ENCODE results near the gene TREH. TPM values are rescaled to one million over a fixed set of nuclear protein-coding genes. Genes with fewer than 3 reads are reported as not detected.

TREH gene
- total RNA-seq, 1 experiment from 2014 or later: not detected

DNA sequence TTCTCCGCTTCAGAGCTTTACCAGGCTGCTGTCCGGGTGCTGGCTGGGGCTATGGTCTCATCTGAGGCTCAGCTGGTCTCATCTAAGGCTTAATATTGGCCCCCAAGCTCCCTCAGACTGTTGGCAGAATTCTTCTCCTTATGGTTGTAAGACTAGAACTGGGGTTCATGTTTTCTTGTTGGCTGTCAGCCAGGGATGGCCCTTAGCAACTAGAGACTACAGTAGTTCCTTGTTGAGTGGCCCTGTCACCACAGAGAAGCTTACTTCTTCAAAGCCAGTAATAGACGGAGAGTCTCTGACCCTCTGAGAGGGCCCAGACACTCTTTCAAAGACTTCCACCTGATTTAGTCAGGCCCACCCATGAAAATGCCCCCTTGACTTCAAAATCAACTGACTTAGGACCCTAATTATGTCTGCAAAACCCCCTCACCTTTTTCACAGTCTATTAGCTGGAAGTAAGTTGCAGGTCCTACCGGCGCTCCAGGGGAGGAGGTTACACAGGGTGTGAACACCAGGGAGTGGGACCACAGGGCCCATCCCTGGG lies 24.2 kb upstream of the TREH start:
- no peak overlapping the region for H4K8ac ChIP-seq (replicated peaks; ENCODE audit: insufficient read length, low read depth, low read length)
- peaks cover 7% of the 10 kb centered on the region for H3K9me3 ChIP-seq (ENCODE audit: control insufficient read depth, low read depth, low read length)
- no peaks in the 10 kb centered on the region; the same call in 1 of the 2 replicates for H3K27me3 Mint-ChIP-seq (ENCODE audit: low read depth)
- H4K91ac ChIP-seq (ENCODE audit: insufficient read length, low read depth, low read length): no peak overlapping the region
- no peaks in the 10 kb centered on the region for H3K27me3 ChIP-seq (ENCODE audit: insufficient read depth, low read length)
- H3K18ac ChIP-seq (ENCODE audit: insufficient read length, low read depth, low read length): no peak overlapping the region
- peaks cover 20 to 28% of the 10 kb centered on the region in 2 experiments for H3K9me3 Mint-ChIP-seq
- no peak overlapping the region for H3K27ac ChIP-seq (ENCODE audit: insufficient read length, low read depth, low read length)
- no peak overlapping the region for H3K14ac ChIP-seq (ENCODE audit: insufficient read depth, low read length)
- H4K5ac ChIP-seq (ENCODE audit: insufficient read length, low read depth, low read length): no peak overlapping the region
- H3K79me1 ChIP-seq (ENCODE audit: insufficient read depth, low read depth, low read length, poor library complexity, severe bottlenecking): no peaks in the 10 kb centered on the region
- H2BK15ac ChIP-seq (ENCODE audit: low read depth, low read length): no peak overlapping the region
- H3K56ac ChIP-seq (ENCODE audit: insufficient read length, low read depth, low read length): no peak overlapping the region
- H3K4me1 ChIP-seq (ENCODE audit: insufficient read depth, low read length): no peaks in the 10 kb centered on the region; the same call in 1 of the 2 replicates
- no peaks in the 10 kb centered on the region for H3K23me2 ChIP-seq (ENCODE audit: insufficient read length, low read depth, low read length, poor library complexity, severe bottlenecking)
- no peak overlapping the region for H3K4me3 Mint-ChIP-seq
- H2AK5ac ChIP-seq (ENCODE audit: insufficient read length, low read length): no peak overlapping the region
- TF ChIP-seq CTCF (conservative IDR thresholded peaks at IDR 0.05): no peak
- H3K23ac ChIP-seq (ENCODE audit: insufficient read length, low read depth, low read length): no peak overlapping the region
- H3T11ph ChIP-seq (ENCODE audit: low read length): no peak overlapping the region
- H2BK12ac ChIP-seq (ENCODE audit: insufficient read length, low read depth, low read length): no peak overlapping the region
- H2AFZ ChIP-seq (ENCODE audit: low read length): no peak overlapping the region
- no peak overlapping the region for H3K4me2 ChIP-seq (ENCODE audit: insufficient read depth, insufficient read length, low read length)
- H2BK5ac ChIP-seq (ENCODE audit: insufficient read length, low read length): no peak overlapping the region
- no peak for DNase-seq
- H3K79me2 ChIP-seq (ENCODE audit: insufficient read depth, low read length): no peaks in the 10 kb centered on the region
- no peak overlapping the region for H2BK120ac ChIP-seq (ENCODE audit: low read depth, low read length, poor library complexity, severe bottlenecking)
- H3K36me3 Mint-ChIP-seq (ENCODE audit: insufficient read depth in 1 of 3, low read depth in 3 of 3): peaks cover 4 to 34% (median 7%) of the 10 kb centered on the region in 3 experiments
- H3K4me1 Mint-ChIP-seq: peaks cover 17 to 18% of the 10 kb centered on the region in 2 experiments
- peak overlapping the region in 2 of 3 experiments; percentile 31 to 44; a peak in 1 of 7 replicates for H3K27ac Mint-ChIP-seq
- H3K9ac ChIP-seq (ENCODE audit: extremely low read depth, insufficient read length, low read length): no peak overlapping the region
- H3K4ac ChIP-seq (ENCODE audit: low read depth, low read length): no peak overlapping the region
- no peak overlapping the region for H2BK20ac ChIP-seq (ENCODE audit: low read depth, low read length, poor library complexity, severe bottlenecking)
- H4K20me1 ChIP-seq (ENCODE audit: control insufficient read depth, insufficient read depth, insufficient read length): no peaks in the 10 kb centered on the region
- no CpG with 5 or more reads among the region's 5 CpGs for WGBS (ENCODE audit: extremely low coverage, insufficient read length, low lambda C conversion rate)

All from H9 (cell line).